Smooth muscle cell (in vitro differentiated cells): ENCODE results near the gene IDH2. TPM values are rescaled to one million over a fixed set of nuclear protein-coding genes. Genes with fewer than 3 reads are reported as not detected.

Source experiments
- DNase-seq: peaks from one replicate; lab custom pipeline; 2025; ENCODE audit not compliant: unreplicated experiment; lab: John Stamatoyannopoulos, UW
- H2AFZ ChIP-seq: fragments of 200-600 bp; sonication (generic); 2 replicates; pipeline ENCODE4 v1.6.0; 2016; ENCODE audit warnings: antibody characterized with exemption, low read depth, mild to moderate bottlenecking
- H3F3A ChIP-seq: fragments of 200-600 bp; sonication (generic); 2 replicates; pipeline ENCODE4 v1.6.0; 2017; ENCODE audit warnings: antibody characterized with exemption, low read depth
- H3K27ac ChIP-seq: fragments of 200-600 bp; sonication (generic); 2 replicates; pipeline ENCODE4 v1.5.1; 2016; ENCODE audit warnings: low read depth, mild to moderate bottlenecking
- H3K27me3 ChIP-seq: fragments of 200-600 bp; sonication (generic); 2 replicates; pipeline ENCODE4 v1.6.1; 2016; ENCODE audit warnings: low read depth, mild to moderate bottlenecking
- H3K36me3 ChIP-seq: fragments of 200-600 bp; sonication (generic); 2 replicates; pipeline ENCODE4 v1.5.1; 2016; ENCODE audit warnings: low read depth
- H3K4me1 ChIP-seq: fragments of 200-600 bp; sonication (generic); 2 replicates; pipeline ENCODE4 v1.5.1; 2016; ENCODE audit warnings: low read depth
- H3K4me2 ChIP-seq: fragments of 200-600 bp; sonication (generic); 2 replicates; pipeline ENCODE4 v1.6.0; 2016; ENCODE audit warnings: mild to moderate bottlenecking
- H3K4me3 ChIP-seq: fragments of 200-600 bp; sonication (generic); 2 replicates; pipeline ENCODE4 v1.5.1; 2016; ENCODE audit warnings: mild to moderate bottlenecking
- H3K79me2 ChIP-seq: fragments of 200-600 bp; sonication (generic); 2 replicates; pipeline ENCODE4 v1.6.0; 2016; ENCODE audit warnings: low read depth, mild to moderate bottlenecking
- H3K9ac ChIP-seq: fragments of 200-600 bp; sonication (generic); 2 replicates; pipeline ENCODE4 v1.6.0; 2016; ENCODE audit warnings: low read depth
- H3K9me3 ChIP-seq: fragments of 200-600 bp; sonication (generic); replicated peaks from 2 replicates; pipeline ENCODE4 v1.5.1; 2016; ENCODE audit warnings: low read depth
- H4K20me1 ChIP-seq: fragments of 200-600 bp; sonication (generic); 2 replicates; pipeline ENCODE4 v1.6.0; 2016; ENCODE audit warnings: low read depth
- WGBS: methylation state at CpG from one replicate; pipeline ENCODE4 v1.1.7; 2016; ENCODE audit warnings: low lambda C conversion rate; 5-methylcytosine and 5-hydroxymethylcytosine counted together
- polyA plus RNA-seq: library from polyadenylated mRNA; unstranded; fragments of >200 nt; fragmentation: Nextera tagmentation; extraction: Ambion mirVana; gene quantifications from 2 replicates; pipeline ENCODE4 v1.2.1, GENCODE V29; 2016
- total RNA-seq: library from RNA; depleted of rRNA; stranded (reverse); fragments of >200 nt; gene quantifications from 2 replicates; pipeline ENCODE4 v1.2.3, GENCODE V29; 2014
- TF ChIP-seq, protein P1 (sequence below): fragments of 200-600 bp; sonication (generic); IDR thresholded peaks from 2 replicates; pipeline ENCODE4 v1.5.1; 2017; ENCODE audit warnings: borderline replicate concordance, mild to moderate bottlenecking, antibody characterized with exemption; ENCODE audit not compliant: insufficient read depth, poor library complexity, severe bottlenecking

IDH2 gene
- total and polyA plus RNA-seq, 2 experiments from 2014 or later: 67.9 to 278 TPM

DNA sequence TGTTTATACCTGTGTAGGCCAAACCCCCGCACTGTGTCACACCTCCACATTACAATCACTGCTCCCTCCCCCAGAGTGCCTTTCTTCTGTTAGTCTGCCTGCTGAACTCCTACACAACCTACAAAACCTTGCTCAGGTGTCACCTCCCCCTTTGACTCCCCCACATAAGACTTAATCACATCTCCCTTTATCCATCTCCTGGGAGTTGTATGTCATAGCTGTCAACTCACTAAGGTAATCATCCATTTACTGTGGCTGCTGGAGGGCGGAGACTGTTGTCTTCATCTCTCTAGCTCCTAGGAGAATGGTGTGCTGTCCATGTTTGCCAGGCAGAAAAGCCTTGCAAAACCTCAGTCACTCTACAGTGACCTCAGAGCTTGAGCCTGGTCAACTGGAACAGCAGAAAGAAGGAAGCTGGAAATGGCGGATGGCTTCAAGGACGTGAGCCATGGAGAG is 57.3 kb downstream of the IDH2 start:
- TF ChIP-seq, protein P1, sequence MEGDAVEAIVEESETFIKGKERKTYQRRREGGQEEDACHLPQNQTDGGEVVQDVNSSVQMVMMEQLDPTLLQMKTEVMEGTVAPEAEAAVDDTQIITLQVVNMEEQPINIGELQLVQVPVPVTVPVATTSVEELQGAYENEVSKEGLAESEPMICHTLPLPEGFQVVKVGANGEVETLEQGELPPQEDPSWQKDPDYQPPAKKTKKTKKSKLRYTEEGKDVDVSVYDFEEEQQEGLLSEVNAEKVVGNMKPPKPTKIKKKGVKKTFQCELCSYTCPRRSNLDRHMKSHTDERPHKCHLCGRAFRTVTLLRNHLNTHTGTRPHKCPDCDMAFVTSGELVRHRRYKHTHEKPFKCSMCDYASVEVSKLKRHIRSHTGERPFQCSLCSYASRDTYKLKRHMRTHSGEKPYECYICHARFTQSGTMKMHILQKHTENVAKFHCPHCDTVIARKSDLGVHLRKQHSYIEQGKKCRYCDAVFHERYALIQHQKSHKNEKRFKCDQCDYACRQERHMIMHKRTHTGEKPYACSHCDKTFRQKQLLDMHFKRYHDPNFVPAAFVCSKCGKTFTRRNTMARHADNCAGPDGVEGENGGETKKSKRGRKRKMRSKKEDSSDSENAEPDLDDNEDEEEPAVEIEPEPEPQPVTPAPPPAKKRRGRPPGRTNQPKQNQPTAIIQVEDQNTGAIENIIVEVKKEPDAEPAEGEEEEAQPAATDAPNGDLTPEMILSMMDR: no peak
- H3K4me3 ChIP-seq: no peak overlapping the region
- no peaks in the 10 kb centered on the region for H3K9me3 ChIP-seq
- no peaks in the 10 kb centered on the region for H3K27me3 ChIP-seq
- H3K4me2 ChIP-seq: no peak overlapping the region
- DNase-seq: no peak
- H3K79me2 ChIP-seq: peaks cover 15% of the 10 kb centered on the region
- 98% methylated on average over 4 of the region's 4 CpGs for WGBS
- no peaks in the 10 kb centered on the region for H3F3A ChIP-seq
- no peak overlapping the region for H2AFZ ChIP-seq
- no peak overlapping the region for H3K27ac ChIP-seq
- H3K36me3 ChIP-seq: no peaks in the 10 kb centered on the region
- peaks cover 53% of the 10 kb centered on the region for H4K20me1 ChIP-seq
- H3K9ac ChIP-seq: no peak overlapping the region
- H3K4me1 ChIP-seq: peaks cover 26% of the 10 kb centered on the region

DNA sequence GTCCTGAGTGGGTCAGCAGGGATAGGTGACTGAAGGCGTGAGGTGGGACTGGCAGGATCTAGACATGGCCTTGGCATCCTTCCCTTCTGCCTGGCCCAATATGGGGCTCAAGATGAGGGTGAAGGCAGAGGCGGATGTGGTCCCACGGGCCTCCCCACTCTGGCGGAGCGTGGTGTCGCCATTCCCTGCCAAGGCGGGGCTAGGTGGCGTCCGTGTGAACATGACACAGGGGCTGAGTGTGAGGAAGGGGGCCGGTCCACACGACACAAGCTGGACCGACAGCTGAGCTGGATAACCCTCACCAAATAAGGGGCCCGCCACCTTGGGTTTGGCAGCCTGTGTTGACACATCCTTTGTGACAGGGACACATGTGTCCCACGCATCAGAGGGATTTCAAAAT is 58.1 kb downstream of the IDH2 start:
- Histone ChIP-seq H3K4me3 (no peak overlapping the region), H3K9me3 (no peaks in the 10 kb centered on the region), H3K27me3 (no peaks in the 10 kb centered on the region), H2AFZ (no peak overlapping the region), H3K4me1 (peaks cover 26% of the 10 kb centered on the region), H3K27ac (no peak overlapping the region), H3K36me3 (no peaks in the 10 kb centered on the region), H3K79me2 (peaks cover 15% of the 10 kb centered on the region), H3K4me2 (no peak overlapping the region), H3K9ac (no peak overlapping the region), H4K20me1 (peaks cover 48% of the 10 kb centered on the region), H3F3A (no peaks in the 10 kb centered on the region)
- no peak for DNase-seq
- 97% methylated on average over 14 of the region's 14 CpGs for WGBS
- TF ChIP-seq, protein P1: no peak

DNA sequence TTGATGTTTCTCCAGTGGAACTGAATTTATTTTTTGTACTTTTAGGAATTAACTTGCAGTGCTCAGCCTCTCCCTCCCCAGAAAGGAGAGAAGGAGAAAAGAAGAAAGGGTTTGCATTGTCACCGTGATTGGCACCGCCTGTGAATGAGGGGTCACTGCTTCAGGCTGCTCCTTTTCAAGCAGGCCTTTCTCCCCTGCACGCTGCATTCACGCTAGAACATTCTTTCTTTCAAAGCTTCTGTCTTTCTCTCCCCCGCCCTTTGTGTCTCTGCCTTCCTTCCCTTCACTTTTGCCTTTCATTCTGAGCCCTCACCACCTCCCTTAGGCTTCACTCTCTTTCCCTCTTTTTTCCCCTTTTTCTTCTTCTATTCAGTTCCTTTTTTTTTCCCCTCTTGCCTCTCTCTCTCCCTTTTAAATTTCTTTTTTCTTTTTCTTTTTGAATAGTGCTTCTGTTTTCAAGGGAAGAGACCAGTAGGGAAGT is 58.7 kb downstream of the IDH2 start:
- H3K79me2 ChIP-seq: peaks cover 15% of the 10 kb centered on the region

More for the DNA sequence above, 58.7 kb downstream of the IDH2 start:
- Histone ChIP-seq H3K4me1 (peaks cover 26% of the 10 kb centered on the region), H3K9me3 (no peaks in the 10 kb centered on the region), H2AFZ (no peak overlapping the region), H4K20me1 (peaks cover 46% of the 10 kb centered on the region), H3K27ac (no peak overlapping the region), H3K4me2 (no peak overlapping the region), H3K9ac (no peak overlapping the region), H3K36me3 (no peaks in the 10 kb centered on the region), H3K4me3 (no peak overlapping the region), H3F3A (no peaks in the 10 kb centered on the region), H3K27me3 (no peaks in the 10 kb centered on the region)
- 91% methylated on average over 5 of the region's 5 CpGs for WGBS
- DNase-seq: no peak
- TF ChIP-seq, protein P1: no peak
